A549 treated with RU486 at 1 μM for 4 hours (cell line): Measurements from ENCODE around the gene ASMTL. TPM values are rescaled to one million over a fixed set of nuclear protein-coding genes. Genes with fewer than 3 reads are reported as not detected.

Source experiments
- total RNA-seq: library from RNA; stranded (reverse); fragments of 200-300 nt; extraction: Qiagen RNA extraction; gene quantifications from 5 replicates; pipeline ENCODE4 v1.2.3, GENCODE V29; 2022; ENCODE audit warnings: low read depth

Gene ASMTL
- total RNA-seq: 17.1 to 20.1 TPM (median 18.2 TPM) in 5 replicates

DNA sequence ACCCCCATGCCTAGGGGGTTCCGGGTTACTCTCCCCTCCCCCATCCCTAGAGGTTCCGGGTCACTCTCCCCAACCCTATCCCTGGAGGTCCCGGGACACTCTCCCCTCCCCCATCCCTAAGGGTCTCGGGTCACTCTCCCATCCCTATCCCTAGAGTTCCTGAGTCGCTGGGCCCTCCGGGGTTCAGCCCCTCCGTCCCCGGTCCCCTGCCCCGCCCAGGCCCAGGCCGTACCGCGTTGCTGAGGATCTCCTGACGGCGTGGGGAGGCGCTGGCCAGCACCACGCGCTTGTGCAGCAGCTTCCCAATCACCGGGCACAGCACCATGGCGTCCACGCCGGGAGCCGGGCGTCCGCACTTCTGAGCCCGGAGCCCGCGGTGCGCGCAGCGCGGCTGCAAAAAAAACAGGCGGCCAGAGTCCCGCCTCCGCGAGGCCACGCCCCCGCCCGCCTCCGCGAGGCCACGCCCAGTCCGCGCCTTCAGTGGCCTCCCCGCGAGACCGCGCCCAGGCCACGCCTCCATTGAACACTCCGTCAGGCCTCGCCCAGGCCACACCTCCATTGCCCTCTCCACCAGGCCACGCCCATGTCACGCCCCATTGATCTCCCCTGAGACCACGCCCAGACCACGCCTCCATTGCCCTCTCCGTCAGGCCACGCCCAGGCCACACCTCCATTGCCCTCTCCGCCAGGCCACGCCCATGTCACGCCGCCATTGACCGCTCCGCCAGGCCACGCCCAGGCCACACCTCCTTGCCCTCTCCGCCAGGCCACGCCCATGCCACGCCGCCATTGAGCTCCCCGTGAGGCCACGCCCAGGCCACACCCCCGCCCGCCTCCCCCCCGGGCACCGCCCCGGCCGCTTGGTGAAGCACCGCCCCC, at the start of gene ASMTL:
Gene ASMTL, minus strand, starts transcription at position 394 of the 879 bp plus-strand sequence. Its CDS starts 69 bp downstream, at position 325.

GRCh38 chrX:1391707-1392375, 60.9 kb downstream of the ASMTL start, which contains the start of gene SLC25A6:
SLC25A6 (minus strand) TSS chrX:1392113; CDS start chrX:1392009, 104 bp downstream.

Other genes with a start within 250 kb of the ASMTL start
- 1.3 to 1.8 TPM (median 1.5 TPM) in 5 replicates for gene CRLF2, start 240.3 kb downstream of the ASMTL start, total RNA-seq
- 4.1 to 5.3 TPM (median 4.7 TPM) in 5 replicates for gene CSF2RA, start 184.1 kb downstream of the ASMTL start, total RNA-seq
- 0.15 to 0.30 TPM (median 0.21 TPM) in 5 replicates for gene IL3RA, start 116.1 kb downstream of the ASMTL start, total RNA-seq
- gene SLC25A6, start 60.8 kb downstream of the ASMTL start, total RNA-seq: 405 to 497 TPM (median 446 TPM) in 5 replicates
- 0.02 to 0.04 TPM in 2 of 5 replicates, not detected in the others for gene P2RY8, start 84.3 kb upstream of the ASMTL start, total RNA-seq
- gene AKAP17A, start 138.7 kb upstream of the ASMTL start, total RNA-seq: 26.3 to 38.6 TPM (median 36.9 TPM) in 5 replicates
- gene ASMT, start 162.2 kb upstream of the ASMTL start, total RNA-seq: 0.09 to 0.34 TPM (median 0.30 TPM) in 3 of 5 replicates, not detected in the others